SK-N-MC (cell line): ENCODE results near the gene SMIM23.

Experiments
- DNase-seq: peaks from one replicate; pipeline ENCODE4 v3.0.0-alpha.2; 2011; ENCODE audit warnings: low read depth, low spot score
- H3K27ac ChIP-seq: fragments of 200-600 bp; sonication (generic); 2 replicates; pipeline ENCODE4 v1.5.1; 2016; ENCODE audit warnings: mixed run types
- H3K36me3 ChIP-seq: fragments of 200-600 bp; sonication (generic); 2 replicates; pipeline ENCODE4 v1.6.1; 2017; ENCODE audit warnings: antibody characterized with exemption, low read length, mixed read lengths; ENCODE audit not compliant: insufficient read depth
- H3K4me3 ChIP-seq: fragments of 200-600 bp; sonication (generic); 2 replicates; pipeline ENCODE4 v1.5.1; 2016
- H3K9ac ChIP-seq: fragments of 200-600 bp; sonication (generic); 2 replicates; pipeline ENCODE4 v1.8.0; 2017; ENCODE audit warnings: mixed run types, mixed read lengths; ENCODE audit not compliant: insufficient read length
- H3K9me3 ChIP-seq: fragments of 200-600 bp; sonication (generic); 2 replicates; pipeline ENCODE4 v1.6.1; 2017; ENCODE audit warnings: low read depth, mild to moderate bottlenecking, antibody characterized with exemption, low read length, moderate library complexity, mixed read lengths
- EZH2 ChIP-seq: fragments of 200-600 bp; sonication (generic); IDR thresholded peaks from one replicate; pipeline ENCODE4 v1.6.1; 2017; ENCODE audit warnings: antibody characterized with exemption
- FOXP2 ChIP-seq: optimal IDR thresholded peaks from 2 replicates; pipeline ENCODE3; 2011; ENCODE audit warnings: mild to moderate bottlenecking, moderate library complexity; ENCODE audit not compliant: insufficient read depth; ENCODE audit errors: extremely low read length, control extremely low read depth
- POLR2AphosphoS5 ChIP-seq: IDR thresholded peaks from 2 replicates; pipeline ENCODE4 v1.6.1; 2012; ENCODE audit warnings: mild to moderate bottlenecking, low read depth, low read length, borderline replicate concordance

SMIM23 gene

DNA sequence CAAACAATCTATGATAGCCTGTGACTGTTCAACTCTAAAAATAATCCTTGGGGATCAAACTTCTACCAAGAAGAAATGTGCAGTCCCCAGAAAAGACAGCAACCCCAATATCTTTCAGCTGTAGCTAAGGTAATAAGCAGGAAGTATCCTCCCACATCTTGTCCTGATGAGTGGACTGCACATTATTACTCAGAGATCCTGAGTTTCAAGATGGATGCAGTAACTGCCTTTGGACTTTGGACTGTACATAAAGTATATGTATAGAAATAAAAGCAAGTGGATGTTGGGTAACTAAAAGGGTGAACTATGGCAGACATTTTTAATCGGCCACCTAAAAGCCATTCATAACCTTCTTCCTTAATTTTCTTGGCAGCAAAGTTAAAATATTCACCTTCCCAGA lies 45.1 kb downstream of the SMIM23 start:
- no peaks in the 10 kb centered on the region for H3K9me3 ChIP-seq
- TF ChIP-seq FOXP2 = no peak
- TF ChIP-seq EZH2 = no peak
- no peak for TF ChIP-seq POLR2AphosphoS5
- no peak overlapping the region for H3K9ac ChIP-seq
- no peak overlapping the region for H3K27ac ChIP-seq
- H3K4me3 ChIP-seq = no peak overlapping the region
- no peak for DNase-seq
- no peaks in the 10 kb centered on the region for H3K36me3 ChIP-seq

DNA sequence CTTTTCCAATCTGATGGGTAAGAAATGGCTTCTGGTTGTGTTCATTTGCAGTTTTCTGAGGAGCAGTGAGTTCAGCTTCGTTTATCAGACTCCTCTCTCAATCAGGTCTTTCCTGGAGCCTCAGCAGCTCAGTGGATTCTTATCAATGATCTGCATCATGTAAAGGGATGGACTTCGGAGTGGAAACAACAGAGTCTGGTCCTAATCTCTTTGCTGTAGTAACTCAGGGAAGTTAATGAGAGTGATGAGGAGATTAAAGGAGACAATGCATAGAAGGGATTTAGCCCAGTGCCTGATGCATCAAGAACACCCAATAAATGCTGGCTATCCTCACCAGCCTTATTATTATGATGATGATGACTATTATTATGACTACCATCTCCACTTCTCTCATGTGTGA lies 47.2 kb downstream of the SMIM23 start:
- no peak overlapping the region for H3K27ac ChIP-seq
- no peak for DNase-seq

DNA sequence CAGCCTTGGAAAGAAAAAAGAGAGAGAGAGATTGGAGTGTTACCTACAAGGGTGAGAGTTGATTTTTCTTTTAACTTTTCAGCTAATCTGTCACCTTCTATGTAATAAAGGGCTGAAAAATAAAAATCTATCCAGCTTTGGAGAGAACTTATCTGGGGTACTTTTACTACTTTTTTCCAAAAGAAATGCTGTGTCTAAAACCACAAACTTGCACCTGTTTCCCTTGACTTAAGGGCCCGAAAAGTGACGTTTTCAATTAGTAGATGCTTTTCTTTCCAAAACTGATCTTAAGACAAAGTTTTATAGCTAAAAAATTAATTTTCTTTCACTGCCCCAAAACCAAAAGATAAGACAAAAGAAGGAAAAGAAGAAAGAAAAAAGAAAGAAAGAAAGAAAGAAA lies 48.8 kb downstream of the SMIM23 start:
- TF ChIP-seq FOXP2 (no peak), POLR2AphosphoS5 (no peak), EZH2 (no peak)
- Histone ChIP-seq H3K9ac (no peak overlapping the region), H3K9me3 (no peaks in the 10 kb centered on the region), H3K4me3 (no peak overlapping the region), H3K36me3 (no peaks in the 10 kb centered on the region), H3K27ac (no peak overlapping the region)
- no peak for DNase-seq

More for the DNA sequence above, 47.2 kb downstream of the SMIM23 start:
- H3K9ac ChIP-seq = no peak overlapping the region
- H3K4me3 ChIP-seq = no peak overlapping the region
- TF ChIP-seq POLR2AphosphoS5 (no peak), EZH2 (no peak), FOXP2 (no peak)
- H3K9me3 ChIP-seq = no peaks in the 10 kb centered on the region
- no peaks in the 10 kb centered on the region for H3K36me3 ChIP-seq

GRCh38 chr5:171835066-171835465 lies 49.4 kb downstream of the SMIM23 start:
- no peak overlapping the region for H3K9ac ChIP-seq
- H3K9me3 ChIP-seq = no peaks in the 10 kb centered on the region
- no peak for TF ChIP-seq EZH2
- TF ChIP-seq FOXP2 = no peak
- no peak for TF ChIP-seq POLR2AphosphoS5
- no peak overlapping the region for H3K27ac ChIP-seq
- H3K4me3 ChIP-seq = no peak overlapping the region
- no peaks in the 10 kb centered on the region for H3K36me3 ChIP-seq
- DNase-seq = no peak

- H3K36me3 ChIP-seq = no peaks in the 10 kb centered on the region
- no peak for DNase-seq
- H3K9me3 ChIP-seq = no peaks in the 10 kb centered on the region
- H3K9ac ChIP-seq = no peak overlapping the region
- H3K27ac ChIP-seq = no peak overlapping the region
- no peak overlapping the region for H3K4me3 ChIP-seq
- TF ChIP-seq EZH2 = no peak
- no peak for TF ChIP-seq POLR2AphosphoS5
- TF ChIP-seq FOXP2 = no peak
These were observed 51.9 kb downstream of the SMIM23 start for GRCh38 chr5:171837522-171837921.

DNA sequence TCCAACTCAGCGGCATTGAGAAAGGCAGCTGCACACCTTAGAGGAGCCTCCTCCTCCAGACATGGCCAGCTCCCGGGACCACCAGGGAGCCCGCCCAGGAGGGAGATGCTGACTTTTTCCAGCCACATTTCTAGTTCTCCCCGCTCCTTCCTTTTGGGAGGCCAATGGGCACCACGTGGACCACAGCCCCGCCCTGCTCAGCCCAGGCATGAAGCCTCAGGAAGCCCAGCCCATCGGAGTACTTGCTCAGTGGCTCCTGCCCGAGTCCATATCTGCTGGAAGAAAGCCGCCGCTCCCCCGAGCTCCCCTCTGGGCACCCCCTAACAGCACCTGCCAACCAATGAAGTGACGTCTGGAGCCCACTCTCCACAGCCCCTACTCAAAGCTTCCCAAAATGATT lies 52.4 kb downstream of the SMIM23 start:
- Histone ChIP-seq H3K4me3 (no peak overlapping the region), H3K9me3 (no peaks in the 10 kb centered on the region), H3K9ac (no peak overlapping the region), H3K27ac (no peak overlapping the region), H3K36me3 (no peaks in the 10 kb centered on the region)
- no peak for DNase-seq
- TF ChIP-seq FOXP2 (no peak), EZH2 (no peak), POLR2AphosphoS5 (no peak)

DNA sequence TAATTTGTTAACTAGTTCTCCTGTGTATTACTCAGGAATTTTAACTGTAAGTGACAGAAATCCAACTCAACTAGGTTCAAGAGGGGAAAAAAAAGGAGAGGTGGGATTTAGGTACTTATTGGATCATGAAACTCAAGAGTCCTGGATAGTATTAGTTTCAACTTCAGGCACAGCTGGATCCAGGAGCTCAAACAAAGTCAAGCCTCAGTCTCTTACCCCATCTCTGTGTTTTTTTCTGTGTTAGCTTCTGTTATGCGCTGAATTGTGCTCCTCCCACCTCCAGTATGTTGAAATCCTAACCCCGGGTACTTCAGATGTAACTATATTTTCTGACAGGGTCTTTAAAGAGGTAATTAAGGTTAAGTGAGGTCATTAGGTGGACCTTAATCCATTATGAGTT lies 53.5 kb downstream of the SMIM23 start:
- Histone ChIP-seq H3K4me3 (no peak overlapping the region), H3K9me3 (no peaks in the 10 kb centered on the region), H3K27ac (no peak overlapping the region), H3K9ac (no peak overlapping the region), H3K36me3 (no peaks in the 10 kb centered on the region)
- no peak for TF ChIP-seq POLR2AphosphoS5
- TF ChIP-seq EZH2 = no peak
- TF ChIP-seq FOXP2 = no peak
- DNase-seq = no peak

DNA sequence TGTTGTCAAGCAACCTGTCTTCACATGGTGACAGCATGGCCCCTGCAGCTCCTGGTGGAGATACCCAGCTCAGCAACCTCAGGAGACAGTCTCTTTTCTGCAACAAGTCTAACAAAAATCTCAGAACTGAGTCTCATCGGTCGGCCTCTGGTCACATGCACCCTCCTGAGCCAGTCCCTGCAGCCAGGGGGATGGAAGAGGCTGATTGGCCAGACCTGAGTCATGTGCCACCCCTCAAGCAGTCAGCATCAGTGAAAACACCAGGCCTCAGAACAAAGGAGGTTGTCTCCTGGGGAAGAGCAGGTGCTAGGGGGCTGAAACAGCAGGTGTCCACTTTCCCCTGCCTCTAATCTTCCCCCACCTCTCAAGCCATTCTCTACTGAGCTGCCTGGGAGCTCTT lies 54.4 kb downstream of the SMIM23 start:
- no peak for TF ChIP-seq FOXP2
- TF ChIP-seq EZH2 = no peak
- no peak for TF ChIP-seq POLR2AphosphoS5
- Histone ChIP-seq H3K27ac (no peak overlapping the region), H3K9me3 (no peaks in the 10 kb centered on the region), H3K4me3 (no peak overlapping the region), H3K36me3 (no peaks in the 10 kb centered on the region), H3K9ac (no peak overlapping the region)
- DNase-seq = no peak
